ENCODE data around the gene TSPAN31.

Gene TSPAN31, protein sequence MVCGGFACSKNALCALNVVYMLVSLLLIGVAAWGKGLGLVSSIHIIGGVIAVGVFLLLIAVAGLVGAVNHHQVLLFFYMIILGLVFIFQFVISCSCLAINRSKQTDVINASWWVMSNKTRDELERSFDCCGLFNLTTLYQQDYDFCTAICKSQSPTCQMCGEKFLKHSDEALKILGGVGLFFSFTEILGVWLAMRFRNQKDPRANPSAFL

DNA sequence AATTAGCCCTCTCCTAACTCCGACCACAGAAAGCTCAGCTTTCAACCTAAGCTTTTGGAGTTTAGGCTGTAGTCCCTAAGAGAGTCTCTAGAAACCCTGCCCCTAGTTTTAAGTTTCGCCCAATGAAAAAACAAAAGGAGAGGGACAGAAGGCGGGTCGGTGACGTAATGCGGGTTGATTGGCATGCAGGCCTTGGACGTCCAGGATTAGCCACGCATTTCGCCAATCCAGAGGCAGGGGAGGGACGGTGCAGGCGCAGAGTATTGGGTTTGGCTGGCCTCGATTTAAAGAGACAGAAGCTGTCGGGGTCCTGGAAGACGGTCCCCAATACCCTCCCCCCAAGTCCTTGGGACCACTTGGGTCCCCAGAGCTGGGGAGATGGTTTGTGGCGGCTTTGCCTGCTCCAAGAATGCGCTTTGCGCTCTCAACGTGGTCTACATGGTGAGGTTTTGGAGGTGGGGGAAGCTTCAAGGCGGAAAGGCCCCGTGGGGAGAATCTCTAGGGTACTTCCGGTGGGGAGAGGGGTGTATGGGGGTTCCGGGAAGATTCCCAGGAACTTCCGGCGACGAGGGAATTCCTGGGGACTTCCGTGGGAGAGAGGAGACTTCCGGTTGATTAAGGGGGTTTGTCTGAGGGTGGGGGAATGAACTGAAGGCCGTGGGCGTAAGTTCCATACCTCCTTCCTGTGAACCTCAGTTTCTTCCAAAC is at the start of gene TSPAN31:
Gene TSPAN31 (plus strand): TSS at position 263 of the 708 bp plus-strand sequence. CDS start 116 bp downstream, at position 379.
- Histone ChIP-seq H3K4me2 (ENCODE audit: low read length) (peak within 1 kb of the TSS; percentile 77), H3K27ac (ENCODE audit: low read depth, low read length) (peak within 1 kb of the TSS; percentile 56), H3K4me1 (ENCODE audit: control insufficient read depth, low read length) (peaks cover 57% of the 10 kb centered on the region), H3K36me3 (ENCODE audit: control insufficient read depth, low read length) (peaks cover 47% of the 10 kb centered on the region), H3K27me3 (ENCODE audit: control insufficient read depth, low read length) (no peaks in the 10 kb centered on the region), H4K20me1 (ENCODE audit: control insufficient read depth, insufficient read depth, low read depth, low read length) (no peaks in the 10 kb centered on the region), H3K9me3 (ENCODE audit: control insufficient read depth, insufficient read depth, low read length) (no peaks in the 10 kb centered on the region), H3K4me3 (ENCODE audit: low read length) (peak within 1 kb of the TSS; percentile 93), H3F3A (ENCODE audit: control insufficient read depth, insufficient read depth) (peaks cover 29% of the 10 kb centered on the region), H3K9me2 (replicated peaks; ENCODE audit: control insufficient read depth, low read length) (no peaks in the 10 kb centered on the region), H3K79me2 (ENCODE audit: control insufficient read depth, low read length) (peaks cover 41% of the 10 kb centered on the region)
- TF ChIP-seq EZH2phosphoT487 (IDR thresholded peaks at IDR 0.05; ENCODE audit: borderline replicate concordance, low read length): no peak
- TF ChIP-seq, protein P1, sequence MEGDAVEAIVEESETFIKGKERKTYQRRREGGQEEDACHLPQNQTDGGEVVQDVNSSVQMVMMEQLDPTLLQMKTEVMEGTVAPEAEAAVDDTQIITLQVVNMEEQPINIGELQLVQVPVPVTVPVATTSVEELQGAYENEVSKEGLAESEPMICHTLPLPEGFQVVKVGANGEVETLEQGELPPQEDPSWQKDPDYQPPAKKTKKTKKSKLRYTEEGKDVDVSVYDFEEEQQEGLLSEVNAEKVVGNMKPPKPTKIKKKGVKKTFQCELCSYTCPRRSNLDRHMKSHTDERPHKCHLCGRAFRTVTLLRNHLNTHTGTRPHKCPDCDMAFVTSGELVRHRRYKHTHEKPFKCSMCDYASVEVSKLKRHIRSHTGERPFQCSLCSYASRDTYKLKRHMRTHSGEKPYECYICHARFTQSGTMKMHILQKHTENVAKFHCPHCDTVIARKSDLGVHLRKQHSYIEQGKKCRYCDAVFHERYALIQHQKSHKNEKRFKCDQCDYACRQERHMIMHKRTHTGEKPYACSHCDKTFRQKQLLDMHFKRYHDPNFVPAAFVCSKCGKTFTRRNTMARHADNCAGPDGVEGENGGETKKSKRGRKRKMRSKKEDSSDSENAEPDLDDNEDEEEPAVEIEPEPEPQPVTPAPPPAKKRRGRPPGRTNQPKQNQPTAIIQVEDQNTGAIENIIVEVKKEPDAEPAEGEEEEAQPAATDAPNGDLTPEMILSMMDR (IDR thresholded peaks at IDR 0.05; ENCODE audit: low read depth, low read length, poor library complexity, severe bottlenecking): no peak

DNA sequence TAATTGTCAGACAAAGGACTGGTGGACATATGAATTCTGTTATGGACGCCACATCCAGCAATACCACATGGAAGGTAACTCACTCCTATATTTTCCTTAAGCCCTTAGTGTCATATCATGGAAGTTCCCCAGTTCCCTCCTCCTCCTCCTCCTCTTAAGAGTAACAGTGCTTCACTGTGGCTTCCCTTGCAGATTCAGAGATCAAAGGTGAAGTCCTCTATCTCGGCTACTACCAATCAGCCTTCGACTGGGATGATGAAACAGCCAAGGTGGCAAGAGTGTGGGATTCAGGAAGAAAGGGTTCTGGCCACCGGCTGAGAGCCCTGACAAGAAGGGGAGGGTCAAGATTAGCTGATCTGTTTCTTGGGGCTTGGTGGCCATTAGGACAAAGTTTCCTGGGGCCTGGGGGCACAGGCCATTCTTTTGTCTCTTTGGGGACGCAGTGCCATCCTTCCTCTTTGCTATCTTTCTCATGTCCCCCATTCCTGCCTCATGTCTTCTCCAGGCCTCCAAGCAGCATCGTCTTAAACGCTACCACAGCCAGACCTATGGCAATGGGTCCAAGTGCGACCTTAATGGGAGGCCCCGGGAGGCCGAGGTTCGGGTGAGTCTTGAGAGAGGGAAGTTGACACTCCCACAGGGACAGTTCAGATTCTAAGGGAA is 48.9 kb upstream of the TSPAN31 start:
- Histone ChIP-seq H3K9me3 (ENCODE audit: control insufficient read depth, insufficient read depth, low read length) (no peaks in the 10 kb centered on the region), H3K27me3 (ENCODE audit: control insufficient read depth, low read length) (no peaks in the 10 kb centered on the region), H3K27ac (ENCODE audit: low read depth, low read length) (no peak overlapping the region), H3F3A (ENCODE audit: control insufficient read depth, insufficient read depth) (no peaks in the 10 kb centered on the region), H3K79me2 (ENCODE audit: control insufficient read depth, low read length) (peaks cover 12% of the 10 kb centered on the region), H3K9me2 (replicated peaks; ENCODE audit: control insufficient read depth, low read length) (no peaks in the 10 kb centered on the region), H3K4me3 (ENCODE audit: low read length) (no peak overlapping the region), H4K20me1 (ENCODE audit: control insufficient read depth, insufficient read depth, low read depth, low read length) (no peaks in the 10 kb centered on the region), H3K4me1 (ENCODE audit: control insufficient read depth, low read length) (peaks cover 11% of the 10 kb centered on the region), H3K4me2 (ENCODE audit: low read length) (no peak overlapping the region), H3K36me3 (ENCODE audit: control insufficient read depth, low read length) (peaks cover 28% of the 10 kb centered on the region)
- TF ChIP-seq EZH2phosphoT487 (IDR thresholded peaks at IDR 0.05; ENCODE audit: borderline replicate concordance, low read length): no peak
- TF ChIP-seq, protein P1 (IDR thresholded peaks at IDR 0.05; ENCODE audit: low read depth, low read length, poor library complexity, severe bottlenecking): no peak

DNA sequence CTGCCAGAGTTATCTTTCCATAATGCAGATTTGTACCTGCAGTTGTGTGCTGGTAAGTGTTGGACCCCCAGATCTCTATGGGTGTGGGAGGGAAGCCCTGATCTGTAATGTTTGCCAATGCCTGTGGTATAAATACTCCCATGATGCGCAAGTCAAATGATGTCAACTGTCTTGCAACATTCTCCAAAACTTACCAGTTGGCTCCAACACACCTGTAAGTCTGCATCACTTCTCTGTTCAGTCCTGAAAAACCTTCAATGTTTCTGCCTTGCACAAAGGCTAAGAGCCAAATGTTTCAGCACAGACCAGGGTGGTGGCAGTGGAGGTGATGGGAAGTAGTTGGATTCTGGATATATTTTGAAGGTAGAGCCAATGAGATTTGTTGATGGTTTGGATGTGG is 47.8 kb upstream of the TSPAN31 start:
- Histone ChIP-seq H3K4me1 (ENCODE audit: control insufficient read depth, low read length) (peaks cover 11% of the 10 kb centered on the region), H3K36me3 (ENCODE audit: control insufficient read depth, low read length) (peaks cover 29% of the 10 kb centered on the region), H3K9me3 (ENCODE audit: control insufficient read depth, insufficient read depth, low read length) (no peaks in the 10 kb centered on the region), H4K20me1 (ENCODE audit: control insufficient read depth, insufficient read depth, low read depth, low read length) (no peaks in the 10 kb centered on the region), H3K27me3 (ENCODE audit: control insufficient read depth, low read length) (no peaks in the 10 kb centered on the region), H3K9me2 (replicated peaks; ENCODE audit: control insufficient read depth, low read length) (no peaks in the 10 kb centered on the region), H3K27ac (ENCODE audit: low read depth, low read length) (no peak overlapping the region), H3F3A (ENCODE audit: control insufficient read depth, insufficient read depth) (no peaks in the 10 kb centered on the region), H3K4me3 (ENCODE audit: low read length) (no peak overlapping the region), H3K79me2 (ENCODE audit: control insufficient read depth, low read length) (peaks cover 12% of the 10 kb centered on the region), H3K4me2 (ENCODE audit: low read length) (no peak overlapping the region)
- TF ChIP-seq EZH2phosphoT487 (IDR thresholded peaks at IDR 0.05; ENCODE audit: borderline replicate concordance, low read length): no peak
- TF ChIP-seq, protein P1 (IDR thresholded peaks at IDR 0.05; ENCODE audit: low read depth, low read length, poor library complexity, severe bottlenecking): no peak

Measured in DOHH2 (cell line).